Raji (cell line): ENCODE data around the gene TIMM22.

Experiments
- POLR2A ChIP-seq: IDR thresholded peaks from 2 replicates; pipeline ENCODE4 v1.6.1; 2011; ENCODE audit warnings: low read depth, low read length, control low read depth; ENCODE audit not compliant: insufficient read depth

TIMM22 gene

DNA sequence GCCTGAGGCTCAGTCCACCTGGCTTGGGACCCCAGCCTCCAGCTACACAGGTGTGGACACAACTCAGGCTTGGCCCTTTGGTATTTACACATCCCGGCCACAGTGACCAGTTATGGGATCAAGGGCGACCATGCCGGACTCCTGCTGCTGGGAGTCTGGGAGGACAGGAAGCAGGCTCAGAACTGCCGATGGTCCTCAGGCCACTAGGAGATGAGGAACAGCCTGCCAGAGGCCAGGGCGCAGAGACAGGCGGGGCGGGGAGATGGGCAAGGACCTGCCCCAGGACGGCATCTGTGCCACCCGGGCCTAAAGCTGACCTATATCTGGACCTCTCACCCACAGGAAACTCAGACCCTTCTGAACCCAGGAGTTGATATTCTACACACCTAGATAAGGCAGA is 29.8 kb upstream of the TIMM22 start:
- TF ChIP-seq POLR2A = no peak

DNA sequence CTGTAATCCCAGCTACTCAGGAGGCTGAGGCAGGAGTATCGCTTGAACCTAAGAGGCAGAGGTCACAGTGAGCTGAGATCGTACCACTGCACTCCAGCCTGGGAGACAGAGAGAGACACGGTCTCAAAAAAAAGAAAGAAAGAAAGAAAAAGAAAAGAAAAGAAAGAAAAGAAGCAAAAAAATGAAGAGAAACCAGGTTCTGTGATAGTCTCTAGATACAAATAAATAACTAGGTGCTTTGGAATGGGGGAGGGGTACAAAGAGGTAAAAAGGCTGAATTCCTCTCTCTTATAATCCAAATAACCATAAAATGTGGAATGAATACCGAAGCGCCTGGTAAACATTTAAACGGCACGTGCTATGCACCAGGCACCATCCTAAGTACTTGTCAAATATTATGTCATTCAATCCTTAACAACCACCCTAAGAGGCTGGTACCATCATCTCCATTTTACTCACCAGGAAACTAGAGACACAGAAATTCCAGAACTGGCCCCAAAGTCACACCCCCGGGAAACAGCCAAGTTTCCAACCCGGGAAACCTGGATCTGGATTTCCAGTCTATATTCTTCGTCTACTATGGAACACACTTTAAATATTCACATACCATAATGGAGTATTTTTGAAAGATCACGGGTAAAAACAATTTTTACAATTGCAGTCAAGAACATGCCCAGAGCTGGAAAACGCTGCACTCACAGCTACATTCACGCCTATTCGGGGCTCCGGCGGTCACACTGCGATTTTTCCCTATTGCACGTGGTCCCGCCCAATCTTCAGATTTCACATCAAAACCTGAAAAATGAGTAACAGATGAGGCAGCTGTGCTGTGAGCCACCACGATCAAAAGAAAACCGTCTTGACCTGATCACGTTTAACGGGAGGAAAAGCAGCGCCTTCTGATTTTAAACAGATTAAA is 27.9 kb upstream of the TIMM22 start:
- TF ChIP-seq POLR2A = no peak

DNA sequence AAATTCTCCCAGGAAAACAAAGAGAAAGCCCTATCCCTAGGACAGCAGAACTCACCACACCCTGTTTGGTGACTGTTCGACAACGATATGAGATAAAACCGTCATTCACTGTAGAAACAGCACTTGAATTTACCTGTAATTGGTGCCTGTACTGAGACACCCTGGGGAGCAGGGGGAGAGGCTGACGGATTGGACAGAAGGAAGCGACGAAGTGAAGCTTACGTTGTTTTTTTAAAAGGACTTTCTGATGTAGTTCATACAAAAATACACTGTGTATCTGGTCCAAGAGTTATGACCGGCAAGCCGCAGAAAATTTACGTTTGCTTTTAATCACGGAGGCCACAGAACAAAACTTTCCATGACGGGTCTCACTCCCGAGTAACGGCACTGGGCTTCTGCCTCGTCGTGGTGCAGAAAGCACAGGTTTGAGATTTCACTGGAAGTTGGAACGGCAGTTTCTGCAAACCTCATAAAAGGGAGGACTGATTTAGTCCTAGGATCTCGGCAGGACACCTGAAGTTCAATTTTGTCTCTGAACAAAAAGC is 27.0 kb upstream of the TIMM22 start:
- TF ChIP-seq POLR2A = no peak

DNA sequence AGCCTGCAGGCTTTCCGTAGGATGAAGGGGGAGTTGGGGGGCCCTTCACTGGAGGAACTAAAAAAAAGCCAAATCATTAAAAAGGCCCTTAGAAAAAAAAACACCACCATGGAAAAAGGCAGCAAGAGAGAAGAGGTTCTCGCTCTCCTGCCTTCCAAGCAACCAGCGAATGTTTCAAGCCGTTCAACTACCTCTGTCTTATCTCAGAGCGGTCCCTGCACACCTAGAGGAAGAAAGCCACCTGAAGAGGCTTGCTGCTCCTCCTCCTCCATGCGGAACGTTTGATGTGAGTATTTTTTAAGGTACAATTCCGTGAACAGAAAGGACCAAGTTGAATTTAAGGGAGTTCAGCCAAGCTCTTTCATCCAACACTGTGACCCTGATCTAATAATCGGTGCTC is 26.6 kb upstream of the TIMM22 start:
- TF ChIP-seq POLR2A = no peak

DNA sequence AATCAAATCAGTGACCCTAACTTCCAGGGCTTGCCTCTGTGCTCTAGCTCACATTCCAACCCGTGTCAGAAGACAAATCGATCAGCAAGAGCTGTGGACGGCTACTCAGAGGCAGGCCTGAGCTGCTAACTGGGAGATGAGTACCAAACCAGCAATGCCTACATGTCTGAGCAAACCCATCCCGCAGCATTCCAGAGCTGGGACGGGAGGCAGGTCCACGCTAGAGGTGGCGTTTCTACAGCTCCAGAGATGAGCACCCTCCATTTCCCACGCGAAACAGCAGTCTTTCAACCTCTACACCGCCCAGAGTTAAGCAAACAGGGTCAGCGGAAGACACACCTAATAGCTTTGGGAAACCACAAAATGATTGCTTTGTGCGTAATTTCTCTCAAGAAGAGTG is 23.9 kb upstream of the TIMM22 start:
- no peak for TF ChIP-seq POLR2A

DNA sequence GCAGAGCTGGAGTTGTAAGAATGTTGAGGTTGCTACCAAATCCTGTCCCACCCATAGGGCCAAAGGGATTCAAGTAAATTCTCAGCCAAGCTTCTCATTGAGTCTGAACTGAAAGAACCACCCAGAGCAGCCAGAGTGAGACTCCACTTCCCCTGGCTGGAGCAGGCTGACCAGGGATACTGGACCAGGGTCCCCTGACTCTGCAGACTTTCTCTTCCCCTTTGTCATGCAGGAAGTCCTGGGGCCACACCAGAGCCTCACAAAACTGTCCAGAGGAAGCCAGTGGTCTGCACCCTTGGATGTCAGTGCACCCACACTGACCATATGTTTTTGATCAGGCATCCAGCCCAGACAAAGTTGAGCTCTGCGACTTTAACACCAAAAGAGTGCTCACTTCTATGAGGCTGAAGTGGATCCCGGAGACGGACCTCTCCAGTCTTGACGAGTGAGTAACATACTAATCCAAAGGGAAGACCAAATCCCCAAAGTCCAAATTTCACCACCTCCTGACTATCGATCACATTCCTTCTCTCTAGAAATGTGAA is 21.5 kb upstream of the TIMM22 start:
- TF ChIP-seq POLR2A = no peak

DNA sequence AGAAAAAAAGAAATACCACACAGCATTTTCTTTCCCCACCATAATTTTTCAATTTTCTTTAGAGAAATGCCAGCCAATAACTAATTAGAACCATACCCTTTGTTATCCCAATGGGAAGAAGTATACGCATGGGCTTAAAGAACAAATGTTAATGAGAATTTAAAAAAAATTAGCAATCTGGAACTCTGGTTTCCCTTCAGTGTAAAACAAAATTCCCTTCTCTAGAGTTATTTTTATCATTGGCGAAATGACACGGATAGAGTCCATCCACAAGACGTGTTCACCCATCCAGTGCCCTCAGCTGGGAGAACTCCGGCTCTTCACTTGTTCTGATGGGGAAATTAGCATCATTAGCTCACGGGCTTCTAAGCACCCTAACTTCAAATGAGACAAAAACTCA is 20.6 kb upstream of the TIMM22 start:
- TF ChIP-seq POLR2A = no peak

DNA sequence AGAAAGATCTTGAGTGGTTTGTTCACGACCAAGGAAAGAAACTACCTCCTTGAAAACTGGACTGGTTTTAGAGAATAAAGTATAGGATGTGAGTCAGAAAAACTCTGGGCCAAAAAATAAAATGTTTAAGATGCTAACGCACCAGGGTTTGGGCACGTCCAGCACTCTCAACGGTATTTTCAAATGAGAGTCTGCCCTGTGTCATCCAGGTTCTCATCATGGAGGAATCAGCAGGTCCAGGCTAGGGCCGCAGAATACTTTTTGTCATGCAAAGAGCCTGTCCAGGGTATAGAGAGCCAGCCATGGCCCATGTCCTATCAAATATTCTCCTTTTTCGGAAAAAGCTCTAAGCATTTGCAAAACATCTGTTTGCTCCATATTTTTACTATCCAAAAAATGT is 19.8 kb upstream of the TIMM22 start:
- TF ChIP-seq POLR2A = no peak

DNA sequence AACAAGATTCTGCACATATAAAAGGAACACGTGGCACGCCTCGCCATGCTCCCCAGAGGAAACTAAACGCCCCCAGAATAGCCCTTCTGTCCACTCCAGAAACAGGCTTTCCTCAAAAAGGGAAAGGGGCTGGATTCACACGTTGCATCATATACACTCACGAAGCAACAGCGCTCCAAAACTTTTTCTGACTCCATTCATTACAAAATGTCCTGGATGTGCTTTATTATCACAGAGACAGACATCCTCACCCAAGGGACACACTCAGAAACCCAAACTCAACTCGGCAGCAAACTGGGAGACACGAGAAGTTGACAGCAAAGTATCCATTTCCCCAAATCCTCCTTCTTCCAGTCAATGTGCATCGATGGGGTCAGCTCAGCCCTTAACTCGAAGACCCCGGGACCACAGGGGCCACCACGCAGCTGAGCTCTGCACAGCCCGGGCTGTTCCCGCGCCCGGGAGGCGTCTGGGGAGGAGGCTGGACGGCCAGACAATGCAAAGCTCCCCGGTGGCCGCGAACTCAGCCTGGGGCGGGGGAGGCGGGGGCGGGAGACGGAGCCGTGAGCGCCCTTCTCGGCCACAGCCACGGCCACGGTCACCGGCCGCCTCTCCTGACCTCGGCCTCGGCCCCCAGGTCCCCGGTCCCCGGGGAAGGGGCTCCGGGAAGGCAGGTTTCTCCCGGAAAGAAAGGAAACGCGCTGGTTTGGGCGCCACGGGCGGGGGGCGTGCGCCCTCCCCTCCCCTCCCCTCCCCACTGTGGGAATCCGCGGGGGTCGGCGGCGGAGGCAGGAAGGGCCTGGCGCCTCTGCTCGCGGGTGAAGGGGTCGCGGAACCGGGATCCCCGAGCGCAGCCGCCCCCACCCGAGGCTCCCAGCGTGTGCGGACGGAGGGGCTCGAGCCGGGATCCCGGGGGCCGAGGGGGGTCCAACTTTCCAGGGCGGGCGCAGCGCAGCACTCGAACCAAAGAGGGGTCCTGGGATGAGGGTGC is 18.5 kb upstream of the TIMM22 start:
- TF ChIP-seq POLR2A = no peak

DNA sequence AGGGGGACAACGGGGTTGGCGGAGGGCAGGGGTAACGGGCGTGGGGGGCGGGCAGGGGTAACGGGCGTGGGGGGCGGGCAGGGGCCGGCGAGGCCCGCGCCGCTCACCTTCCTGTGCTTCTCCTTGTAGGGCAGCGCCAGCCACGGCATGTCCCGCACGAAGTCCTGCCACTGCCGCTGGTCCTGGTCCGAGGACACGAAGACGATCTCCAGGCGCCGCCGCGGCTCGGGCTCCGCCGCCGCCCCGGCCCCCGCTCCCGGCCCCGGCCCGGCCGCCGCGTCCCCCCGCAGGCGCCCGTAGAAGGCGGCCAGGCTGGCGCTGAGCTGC is 17.8 kb upstream of the TIMM22 start:
- no peak for TF ChIP-seq POLR2A

DNA sequence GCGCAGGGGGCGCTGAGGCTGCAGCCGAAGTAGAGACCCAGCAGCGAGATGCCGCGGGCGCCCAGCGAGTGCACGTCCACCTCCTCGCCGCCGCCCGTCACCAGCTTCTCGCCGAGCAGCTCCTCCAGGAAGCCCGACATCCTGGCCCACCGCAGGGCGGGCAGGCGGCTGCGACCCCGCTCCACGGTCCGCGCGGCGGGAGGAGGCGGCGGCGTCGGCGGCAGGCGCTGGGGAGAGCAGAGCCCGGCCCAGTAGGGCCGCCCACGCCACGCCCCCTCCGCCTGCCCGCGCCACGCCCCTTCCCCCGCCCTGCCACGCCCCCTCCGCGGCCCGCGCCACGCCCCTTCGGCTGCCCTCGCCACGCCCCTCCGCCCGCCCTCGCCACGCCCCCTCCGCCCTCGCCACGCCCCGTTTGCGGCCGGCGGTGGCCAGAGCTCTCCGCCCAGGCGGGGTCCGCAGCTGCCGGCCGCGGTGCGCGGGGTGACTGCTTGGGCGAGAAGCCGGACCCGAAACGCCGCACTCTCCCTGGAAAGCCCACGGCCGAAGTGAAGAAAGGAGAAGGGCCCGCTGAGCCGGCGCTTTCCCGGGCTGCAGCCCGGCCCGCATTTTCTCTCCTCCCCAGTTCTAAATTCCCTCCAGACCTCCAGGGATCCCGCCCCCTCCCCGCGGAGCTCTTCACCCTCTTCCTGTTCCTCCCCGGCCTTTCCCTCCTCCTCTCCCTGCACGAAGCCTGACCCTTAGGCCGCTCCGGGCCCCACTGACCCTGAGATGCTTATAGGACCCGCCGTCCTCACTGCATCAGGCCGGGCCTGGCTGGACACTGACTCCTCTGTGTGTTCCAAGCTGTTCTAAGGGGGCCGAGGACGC is 17.2 kb upstream of the TIMM22 start, which contains the start of gene NXN:
Gene NXN (minus strand): TSS at position 238 of the 867 bp plus-strand sequence.
- TF ChIP-seq POLR2A = no peak

DNA sequence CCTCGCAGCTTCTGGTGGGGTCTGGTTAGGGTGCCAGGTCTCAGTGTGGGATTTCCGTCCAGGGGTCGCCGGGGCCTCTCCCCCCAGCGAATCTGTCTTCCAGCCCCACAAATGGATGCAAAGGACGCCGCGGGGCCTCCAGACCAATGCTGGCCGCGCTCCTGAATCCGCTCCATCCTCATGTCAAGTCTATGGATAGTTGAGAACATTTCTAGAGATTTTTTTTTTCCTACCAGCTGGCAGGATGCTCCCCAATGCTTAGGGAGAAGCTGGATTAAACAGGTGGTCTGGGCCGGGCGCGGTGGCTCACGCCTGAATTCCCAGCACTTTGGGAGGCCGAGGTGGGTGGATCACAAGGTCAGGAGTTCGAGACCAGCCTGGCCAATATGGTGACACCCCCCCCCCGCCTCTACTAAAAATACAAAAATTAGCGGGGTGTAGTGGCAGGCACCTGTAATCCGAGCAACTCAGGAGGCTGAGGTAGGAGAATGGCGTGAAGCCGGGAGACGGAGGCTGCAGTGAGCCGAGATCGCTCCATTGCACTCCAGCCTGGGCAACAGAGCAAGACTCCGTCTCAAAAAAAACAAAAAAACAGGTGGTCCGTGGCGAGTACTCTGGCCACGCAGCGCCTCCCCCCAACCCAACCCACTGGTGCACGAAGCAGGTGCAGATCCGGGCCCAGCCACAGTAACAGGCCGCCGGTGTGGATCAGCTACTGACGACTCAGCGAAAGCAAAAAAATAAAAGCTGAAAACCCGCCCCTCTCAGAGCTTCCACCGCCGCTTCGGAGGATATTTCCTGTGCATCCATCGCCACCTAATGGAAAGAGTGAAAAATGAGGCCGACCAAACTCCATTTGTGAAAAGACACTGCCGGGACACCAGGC is 16.3 kb upstream of the TIMM22 start:
- TF ChIP-seq POLR2A = no peak

DNA sequence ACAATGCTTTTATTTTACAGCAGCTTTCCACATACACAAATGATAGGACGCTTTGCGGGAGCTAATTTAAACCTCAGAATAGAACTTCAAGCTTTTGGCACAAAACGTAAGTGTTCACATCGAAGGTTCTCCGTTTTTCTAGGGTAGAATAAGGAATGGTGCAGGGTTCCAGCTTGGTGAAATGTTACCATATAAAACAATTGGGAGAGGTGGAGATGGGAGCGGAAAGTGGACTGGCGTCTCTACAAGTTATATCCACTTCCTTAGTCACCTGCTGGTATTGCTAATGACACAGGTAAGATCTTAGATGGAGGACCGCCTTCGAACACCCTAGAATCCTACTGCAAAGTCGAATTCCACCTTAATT is 15.7 kb upstream of the TIMM22 start:
- no peak for TF ChIP-seq POLR2A
